Measurements from ENCODE around the gene ODF2L. TPM values are rescaled to one million over a fixed set of nuclear protein-coding genes. Genes with fewer than 3 reads are reported as not detected.

ODF2L gene
- total RNA-seq, 1 donor from 2014 or later: 54.3 TPM

DNA sequence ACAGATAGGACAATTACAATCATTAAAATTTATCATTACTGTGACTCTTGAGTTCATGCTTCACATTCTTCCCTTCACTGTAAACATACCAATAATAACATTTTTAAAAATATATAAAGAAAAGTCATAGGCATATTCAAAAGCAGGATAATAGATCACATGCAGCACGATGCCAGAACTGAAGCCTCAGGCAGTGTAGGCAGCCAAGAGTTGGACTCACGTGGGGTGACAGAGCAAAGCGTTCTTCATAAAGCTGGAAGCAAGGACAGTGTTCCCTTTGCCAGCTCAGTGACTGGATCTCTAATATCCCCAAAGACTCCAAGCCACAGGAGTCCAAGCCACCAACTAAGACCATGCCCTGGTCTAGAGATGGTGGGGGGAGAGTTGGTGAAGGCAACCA is 77.7 kb downstream of the ODF2L start:
- TF ChIP-seq, protein P1, sequence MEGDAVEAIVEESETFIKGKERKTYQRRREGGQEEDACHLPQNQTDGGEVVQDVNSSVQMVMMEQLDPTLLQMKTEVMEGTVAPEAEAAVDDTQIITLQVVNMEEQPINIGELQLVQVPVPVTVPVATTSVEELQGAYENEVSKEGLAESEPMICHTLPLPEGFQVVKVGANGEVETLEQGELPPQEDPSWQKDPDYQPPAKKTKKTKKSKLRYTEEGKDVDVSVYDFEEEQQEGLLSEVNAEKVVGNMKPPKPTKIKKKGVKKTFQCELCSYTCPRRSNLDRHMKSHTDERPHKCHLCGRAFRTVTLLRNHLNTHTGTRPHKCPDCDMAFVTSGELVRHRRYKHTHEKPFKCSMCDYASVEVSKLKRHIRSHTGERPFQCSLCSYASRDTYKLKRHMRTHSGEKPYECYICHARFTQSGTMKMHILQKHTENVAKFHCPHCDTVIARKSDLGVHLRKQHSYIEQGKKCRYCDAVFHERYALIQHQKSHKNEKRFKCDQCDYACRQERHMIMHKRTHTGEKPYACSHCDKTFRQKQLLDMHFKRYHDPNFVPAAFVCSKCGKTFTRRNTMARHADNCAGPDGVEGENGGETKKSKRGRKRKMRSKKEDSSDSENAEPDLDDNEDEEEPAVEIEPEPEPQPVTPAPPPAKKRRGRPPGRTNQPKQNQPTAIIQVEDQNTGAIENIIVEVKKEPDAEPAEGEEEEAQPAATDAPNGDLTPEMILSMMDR (conservative IDR thresholded peaks at IDR 0.05): no peak
- Mint-ChIP-seq H3K4me3 (no peak overlapping the region), H3K36me3 (no peaks in the 10 kb centered on the region), H3K27ac (no peak overlapping the region), H3K27me3 (no peaks in the 10 kb centered on the region), H3K9me3 (no peaks in the 10 kb centered on the region), H3K4me1 (ENCODE audit: unreplicated experiment) (no peaks in the 10 kb centered on the region)
- DNase-seq (ENCODE audit: extremely low spot score, unreplicated experiment): no peak

DNA sequence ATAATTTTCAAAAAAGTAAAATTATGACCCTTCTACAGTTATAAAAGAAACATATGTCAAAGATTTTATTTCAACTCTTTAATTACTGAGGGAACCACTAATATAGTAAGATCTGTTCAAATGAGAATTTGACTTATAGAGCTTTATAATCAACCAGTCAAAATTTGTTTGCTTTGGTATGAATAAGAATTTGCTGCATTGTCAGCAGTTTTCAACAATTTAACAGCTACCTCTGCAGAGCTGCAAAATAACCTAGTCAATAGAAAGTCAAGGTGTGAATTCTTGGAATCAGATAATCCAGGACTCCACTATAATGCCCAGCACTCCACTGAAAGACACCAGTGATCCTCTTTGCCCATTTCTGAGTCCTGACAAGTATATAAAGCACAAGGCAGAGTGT is 78.2 kb downstream of the ODF2L start:
- Mint-ChIP-seq H3K4me1 (ENCODE audit: unreplicated experiment) (no peaks in the 10 kb centered on the region), H3K36me3 (no peaks in the 10 kb centered on the region), H3K9me3 (no peaks in the 10 kb centered on the region), H3K27ac (no peak overlapping the region), H3K4me3 (no peak overlapping the region), H3K27me3 (no peaks in the 10 kb centered on the region)
- TF ChIP-seq, protein P1 (conservative IDR thresholded peaks at IDR 0.05): no peak
- no peak for DNase-seq (ENCODE audit: extremely low spot score, unreplicated experiment)

DNA sequence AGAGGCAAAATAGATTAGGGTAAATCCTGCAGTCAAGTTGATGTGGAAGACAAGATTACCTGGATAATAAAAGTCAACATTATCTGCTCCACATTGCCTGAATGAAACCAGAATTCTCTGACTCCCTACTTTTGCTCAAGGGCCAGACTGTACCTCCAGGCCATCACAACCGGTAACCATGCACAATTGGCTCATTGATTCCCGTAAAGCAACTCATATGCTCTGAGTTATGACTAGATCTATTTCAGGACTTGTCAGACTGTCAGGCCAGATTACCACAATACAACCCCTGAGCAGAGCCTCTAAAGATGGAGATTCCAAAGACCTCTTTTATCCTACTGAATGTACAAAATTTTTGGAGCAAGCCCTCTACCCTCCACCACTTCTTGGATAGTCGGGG is 90.4 kb downstream of the ODF2L start:
- H3K4me3 Mint-ChIP-seq: no peak overlapping the region

DNA sequence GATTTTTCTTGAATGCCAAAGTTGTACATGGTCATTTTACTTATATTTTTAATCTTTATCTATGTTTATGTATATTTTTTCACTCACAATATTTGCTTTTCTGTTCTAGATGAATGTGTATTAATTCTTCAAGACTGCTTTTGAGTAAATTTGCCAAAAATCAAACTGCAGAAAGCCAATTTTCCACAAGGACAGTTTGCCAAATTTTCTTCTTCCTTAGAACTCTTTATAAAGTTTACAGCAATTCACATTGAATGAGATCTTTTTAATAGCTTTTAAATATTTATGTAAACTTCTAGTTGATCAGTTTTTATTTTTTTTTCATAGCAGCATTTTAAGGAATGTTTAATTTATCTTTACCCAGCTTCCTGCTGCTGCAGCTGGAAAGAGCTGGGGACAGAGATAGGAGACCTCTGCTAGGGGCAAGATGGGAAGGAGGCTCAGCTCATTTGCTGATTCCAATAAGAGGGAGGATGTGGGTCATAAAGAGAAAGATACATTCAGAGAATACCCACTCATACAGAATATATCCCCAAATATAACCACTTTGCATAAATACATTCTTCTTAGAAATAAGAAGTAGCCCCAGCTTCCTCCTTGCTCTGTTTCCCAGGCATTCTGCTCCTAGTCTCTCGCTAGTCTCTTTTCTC is 93.0 kb downstream of the ODF2L start:
- TF ChIP-seq, protein P1 (conservative IDR thresholded peaks at IDR 0.05): no peak

More for the DNA sequence above, 90.4 kb downstream of the ODF2L start:
- no peak for DNase-seq (ENCODE audit: extremely low spot score, unreplicated experiment)
- Mint-ChIP-seq H3K4me1 (ENCODE audit: unreplicated experiment) (no peaks in the 10 kb centered on the region), H3K27me3 (no peaks in the 10 kb centered on the region), H3K27ac (no peak overlapping the region), H3K36me3 (no peaks in the 10 kb centered on the region), H3K9me3 (no peaks in the 10 kb centered on the region)
- TF ChIP-seq, protein P1 (conservative IDR thresholded peaks at IDR 0.05): no peak

More for the DNA sequence above, 93.0 kb downstream of the ODF2L start:
- Mint-ChIP-seq H3K27me3 (no peaks in the 10 kb centered on the region), H3K4me1 (ENCODE audit: unreplicated experiment) (no peaks in the 10 kb centered on the region), H3K4me3 (no peak overlapping the region), H3K27ac (no peak overlapping the region), H3K36me3 (no peaks in the 10 kb centered on the region), H3K9me3 (no peaks in the 10 kb centered on the region)
- no peak for DNase-seq (ENCODE audit: extremely low spot score, unreplicated experiment)

Small RNAs within 50 kb of the gene (microRNA-seq; reads per million reads assigned to microRNA genes)
- not detected for gene MIR7856

Other genes starting within 250 kb of the ODF2L start
- 0.33 and 7.2 TPM in 2 replicates for gene COL24A1, start 239.6 kb downstream of the ODF2L start, total RNA-seq (ENCODE audit: low replicate concordance)
- gene CLCA2, start 27.8 kb upstream of the ODF2L start, total RNA-seq (ENCODE audit: low replicate concordance): 0.60 and 3.8 TPM in 2 replicates
- 4.9 and 10.1 TPM in 2 replicates for gene CLCA1, start 72.6 kb upstream of the ODF2L start, total RNA-seq (ENCODE audit: low replicate concordance)
- 0.10 TPM in 1 of 2 replicates, not detected in the other for gene CLCA4, start 150.8 kb upstream of the ODF2L start, total RNA-seq (ENCODE audit: low replicate concordance)